ENCODE data around the gene LAMB1.

DNA sequence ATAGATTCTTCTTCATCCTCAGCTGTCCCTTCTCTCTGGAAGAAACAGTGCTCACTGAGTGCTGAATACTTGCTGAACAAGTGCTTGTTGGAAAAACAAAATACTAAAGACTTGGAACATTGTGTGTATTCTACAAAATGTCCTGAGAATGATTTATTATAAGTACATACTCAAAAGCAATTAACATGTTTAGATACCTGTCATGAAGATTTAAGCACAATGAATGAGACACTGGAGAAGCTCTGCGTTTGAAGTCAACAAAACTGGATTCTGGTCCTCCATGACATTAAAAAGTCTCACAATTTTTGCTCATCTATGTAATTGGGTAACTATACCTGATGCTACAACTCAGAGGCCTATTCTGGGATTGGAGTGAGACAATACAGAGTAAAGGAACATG is 34.8 kb upstream of the LAMB1 start:
- TF ChIP-seq EZH2 (optimal IDR thresholded peaks at IDR 0.05; ENCODE audit: low read depth, low read length), result no peak
- TF ChIP-seq, protein P1, sequence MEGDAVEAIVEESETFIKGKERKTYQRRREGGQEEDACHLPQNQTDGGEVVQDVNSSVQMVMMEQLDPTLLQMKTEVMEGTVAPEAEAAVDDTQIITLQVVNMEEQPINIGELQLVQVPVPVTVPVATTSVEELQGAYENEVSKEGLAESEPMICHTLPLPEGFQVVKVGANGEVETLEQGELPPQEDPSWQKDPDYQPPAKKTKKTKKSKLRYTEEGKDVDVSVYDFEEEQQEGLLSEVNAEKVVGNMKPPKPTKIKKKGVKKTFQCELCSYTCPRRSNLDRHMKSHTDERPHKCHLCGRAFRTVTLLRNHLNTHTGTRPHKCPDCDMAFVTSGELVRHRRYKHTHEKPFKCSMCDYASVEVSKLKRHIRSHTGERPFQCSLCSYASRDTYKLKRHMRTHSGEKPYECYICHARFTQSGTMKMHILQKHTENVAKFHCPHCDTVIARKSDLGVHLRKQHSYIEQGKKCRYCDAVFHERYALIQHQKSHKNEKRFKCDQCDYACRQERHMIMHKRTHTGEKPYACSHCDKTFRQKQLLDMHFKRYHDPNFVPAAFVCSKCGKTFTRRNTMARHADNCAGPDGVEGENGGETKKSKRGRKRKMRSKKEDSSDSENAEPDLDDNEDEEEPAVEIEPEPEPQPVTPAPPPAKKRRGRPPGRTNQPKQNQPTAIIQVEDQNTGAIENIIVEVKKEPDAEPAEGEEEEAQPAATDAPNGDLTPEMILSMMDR (IDR thresholded peaks at IDR 0.05; ENCODE audit: low read length), result no peak

All from MM.1S (cell line).